Activated T-helper 1 cell treated with anti-CD3 and anti-CD28 coated beads, Interleukin-2, amount 50 U/mL, for 16 hours (primary cell): ENCODE measurements around the gene MORF4L1.
"Not testable (repeated sequence)": the region's sequence is repeated elsewhere in the genome, so short reads cannot be mapped to it uniquely, and the experiment has no call there.

ENCODE experiments used
- DNase-seq, 2 donors: peaks; one replicate each; pipeline ENCODE4 v3.0.0-alpha.2; 2020; ENCODE audit warnings: low read depth in 1 of 2, low spot score in 1 of 2

The MORF4L1 gene

GRCh38 chr15:78900819-78901533 lies 28.3 kb downstream of the MORF4L1 start:
- not testable (repeated sequence) for DNase-seq

GRCh38 chr15:78902281-78903032 lies 29.8 kb downstream of the MORF4L1 start:
- DNase-seq: not testable (repeated sequence)

- DNase-seq: no peak
These were observed 32.1 kb downstream of the MORF4L1 start for GRCh38 chr15:78904599-78905358.

GRCh38 chr15:78906316-78906620 lies 33.6 kb downstream of the MORF4L1 start:
- DNase-seq: no peak

GRCh38 chr15:78907577-78907976 lies 34.9 kb downstream of the MORF4L1 start:
- no peak for DNase-seq

GRCh38 chr15:78909160-78909695 lies 36.5 kb downstream of the MORF4L1 start:
- DNase-seq: no peak

GRCh38 chr15:78909791-78910228 lies 37.1 kb downstream of the MORF4L1 start:
- DNase-seq: no peak

GRCh38 chr15:78910271-78910670 lies 37.6 kb downstream of the MORF4L1 start:
- no peak for DNase-seq

- no peak for DNase-seq
These were observed 39.6 kb downstream of the MORF4L1 start for GRCh38 chr15:78912316-78912715.

- DNase-seq: no peak
These were observed 40.3 kb downstream of the MORF4L1 start for GRCh38 chr15:78913012-78913411.

- no peak for DNase-seq
These were observed 41.5 kb downstream of the MORF4L1 start for GRCh38 chr15:78914027-78914764.

- no peak for DNase-seq
These were observed 42.8 kb downstream of the MORF4L1 start for GRCh38 chr15:78915341-78916087.

GRCh38 chr15:78916088-78916487 lies 43.4 kb downstream of the MORF4L1 start:
- DNase-seq: no peak

- DNase-seq: no peak
These were observed 45.2 kb downstream of the MORF4L1 start for GRCh38 chr15:78917888-78918287.

- no peak for DNase-seq
These were observed 48.8 kb downstream of the MORF4L1 start for GRCh38 chr15:78921517-78921916.

- no peak for DNase-seq
These were observed 49.2 kb downstream of the MORF4L1 start for GRCh38 chr15:78921940-78922339.

- no peak for DNase-seq
These were observed 49.8 kb downstream of the MORF4L1 start for GRCh38 chr15:78922527-78922926.

- no peak for DNase-seq
These were observed 50.3 kb downstream of the MORF4L1 start for GRCh38 chr15:78923015-78923414.

GRCh38 chr15:78923480-78924360 lies 51.0 kb downstream of the MORF4L1 start:
- DNase-seq: no peak
